ENCODE results near the gene COMT.

COMT gene

GRCh38 chr22:19981961-19982920 is 40.7 kb downstream of the COMT start:
- DNase-seq (ENCODE audit: low read depth, low spot score) = no peak
- ChIA-PET CTCF (interaction anchor here (0.7 to 3.2 kb wide), 3 partner anchors 10 to 31 kb away, joined by 3 to 28 read pairs (median 3); no protein-coding TSS in a partner anchor), POLR2A (no interaction called here)
- no peak for TF ChIP-seq CTCF (IDR thresholded peaks at IDR 0.05; ENCODE audit: insufficient read depth, low read length, missing control alignments)
- H3K4me3 ChIP-seq (ENCODE audit: low read depth, low read length) = no peak overlapping the region

DNA sequence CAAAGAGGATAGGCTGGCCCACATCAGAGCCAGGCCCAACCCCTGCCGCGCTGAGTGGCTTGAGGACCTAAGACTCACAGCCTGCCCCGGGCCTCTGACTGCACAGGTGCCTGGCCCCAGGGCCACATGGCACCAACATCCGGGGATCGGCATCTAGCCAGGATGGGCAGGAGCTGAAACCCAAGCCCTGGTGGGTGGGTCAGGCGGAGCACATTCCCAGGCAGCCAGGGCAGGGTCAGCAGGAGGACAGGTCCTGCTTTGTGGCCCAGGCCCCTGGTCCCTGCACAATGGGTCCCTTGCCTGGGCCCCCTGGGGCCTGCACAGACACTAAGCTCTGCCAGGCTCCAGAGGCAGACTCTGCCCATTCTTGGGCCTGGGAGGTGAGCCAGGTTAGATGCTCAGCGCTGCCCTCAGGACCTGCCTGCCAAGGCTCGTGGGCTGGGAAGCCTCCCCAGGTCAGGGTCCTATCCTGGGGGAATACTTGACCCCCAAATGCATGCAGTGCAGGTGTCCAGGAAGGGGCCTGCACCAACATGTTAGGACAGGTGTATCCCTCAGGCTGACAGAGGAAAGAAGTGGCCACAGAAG is 41.5 kb downstream of the COMT start:
- no peak overlapping the region for H3K4me3 ChIP-seq (ENCODE audit: low read depth, low read length)
- ChIA-PET POLR2A (interaction anchor here (1.3 kb wide), 1 partner anchor 12 kb away, joined by 4 read pairs; no protein-coding TSS in a partner anchor), CTCF (interaction anchor here (0.6 to 7.5 kb wide), 4 partner anchors 10 to 96 kb away, joined by 3 to 45 read pairs (median 16); no protein-coding TSS in a partner anchor)
- no peak for DNase-seq (ENCODE audit: low read depth, low spot score)
- no peak for TF ChIP-seq CTCF (IDR thresholded peaks at IDR 0.05; ENCODE audit: insufficient read depth, low read length, missing control alignments)

DNA sequence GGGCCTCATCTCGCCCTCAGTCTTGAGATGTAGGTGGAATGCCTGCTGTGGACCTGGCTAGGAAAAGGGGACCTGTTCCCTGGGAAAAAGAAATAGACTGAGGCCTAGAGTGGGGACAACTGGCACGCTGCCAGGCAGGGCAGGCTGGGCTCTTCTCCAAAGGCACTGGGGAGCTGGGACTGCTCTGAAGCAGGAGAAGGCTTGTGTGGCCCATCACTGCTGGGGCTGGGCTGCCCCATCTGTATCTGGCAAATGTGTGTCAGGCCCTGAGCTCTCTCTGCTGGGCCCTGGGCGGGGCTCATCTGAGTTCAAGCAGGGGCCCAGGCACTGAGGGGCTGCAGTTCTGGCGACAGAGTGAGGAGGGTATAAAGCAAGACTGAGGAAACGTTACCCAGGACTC is 42.2 kb downstream of the COMT start:
- H3K4me3 ChIP-seq (ENCODE audit: low read depth, low read length) = no peak overlapping the region
- ChIA-PET POLR2A (interaction anchor here (1.3 to 1.4 kb wide), 2 partner anchors 11 to 13 kb away, joined by 4 read pairs; no protein-coding TSS in a partner anchor), CTCF (interaction anchor here (0.6 to 7.5 kb wide), 3 partner anchors 11 to 95 kb away, joined by 3 to 45 read pairs (median 28); no protein-coding TSS in a partner anchor)
- no peak for DNase-seq (ENCODE audit: low read depth, low spot score)
- no peak for TF ChIP-seq CTCF (IDR thresholded peaks at IDR 0.05; ENCODE audit: insufficient read depth, low read length, missing control alignments)

- CTCF ChIA-PET = interaction anchor here (3.2 to 7.5 kb wide), 2 partner anchors 12 to 30 kb away, joined by 28 to 45 read pairs; no protein-coding TSS in a partner anchor
- POLR2A ChIA-PET = interaction anchor here (1.3 to 1.4 kb wide), 2 partner anchors 11 to 13 kb away, joined by 4 read pairs; no protein-coding TSS in a partner anchor
- no peak for DNase-seq (ENCODE audit: low read depth, low spot score)
Measured at GRCh38 chr22:19984201-19984753, 42.7 kb downstream of the COMT start.

More at GRCh38 chr22:19984201-19984753, 42.7 kb downstream of the COMT start:
- no peak overlapping the region for H3K4me3 ChIP-seq (ENCODE audit: low read depth, low read length)
- TF ChIP-seq CTCF (IDR thresholded peaks at IDR 0.05; ENCODE audit: insufficient read depth, low read length, missing control alignments) = no peak

Data from AG04449 (cell line).